ENCODE data around the gene ZNF416.

DNA sequence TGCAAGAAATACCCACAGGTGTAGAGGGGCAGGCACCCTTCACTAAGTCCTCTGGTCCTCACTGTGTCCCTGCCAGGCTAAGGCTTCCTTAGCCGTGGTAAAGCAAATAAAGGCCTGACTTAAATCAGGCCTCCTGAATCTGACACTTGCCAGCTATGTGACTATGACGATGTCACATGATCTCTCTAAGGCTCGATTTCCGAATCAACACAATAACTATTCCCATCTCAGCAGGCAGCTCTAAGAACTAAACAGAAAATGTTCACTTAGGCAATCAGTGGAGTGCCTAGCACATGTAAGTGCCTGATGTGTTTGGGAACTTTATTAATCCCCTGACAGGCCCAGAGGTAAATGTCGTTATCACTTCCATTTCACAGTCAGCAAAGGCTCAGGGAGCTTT lies 21.1 kb downstream of the ZNF416 start:
- TF ChIP-seq CTCF (IDR thresholded peaks at IDR 0.05): no peak
- TF ChIP-seq POLR2AphosphoS5 (IDR thresholded peaks at IDR 0.05; ENCODE audit: low read depth, low read length): no peak
- TF ChIP-seq, protein P1, sequence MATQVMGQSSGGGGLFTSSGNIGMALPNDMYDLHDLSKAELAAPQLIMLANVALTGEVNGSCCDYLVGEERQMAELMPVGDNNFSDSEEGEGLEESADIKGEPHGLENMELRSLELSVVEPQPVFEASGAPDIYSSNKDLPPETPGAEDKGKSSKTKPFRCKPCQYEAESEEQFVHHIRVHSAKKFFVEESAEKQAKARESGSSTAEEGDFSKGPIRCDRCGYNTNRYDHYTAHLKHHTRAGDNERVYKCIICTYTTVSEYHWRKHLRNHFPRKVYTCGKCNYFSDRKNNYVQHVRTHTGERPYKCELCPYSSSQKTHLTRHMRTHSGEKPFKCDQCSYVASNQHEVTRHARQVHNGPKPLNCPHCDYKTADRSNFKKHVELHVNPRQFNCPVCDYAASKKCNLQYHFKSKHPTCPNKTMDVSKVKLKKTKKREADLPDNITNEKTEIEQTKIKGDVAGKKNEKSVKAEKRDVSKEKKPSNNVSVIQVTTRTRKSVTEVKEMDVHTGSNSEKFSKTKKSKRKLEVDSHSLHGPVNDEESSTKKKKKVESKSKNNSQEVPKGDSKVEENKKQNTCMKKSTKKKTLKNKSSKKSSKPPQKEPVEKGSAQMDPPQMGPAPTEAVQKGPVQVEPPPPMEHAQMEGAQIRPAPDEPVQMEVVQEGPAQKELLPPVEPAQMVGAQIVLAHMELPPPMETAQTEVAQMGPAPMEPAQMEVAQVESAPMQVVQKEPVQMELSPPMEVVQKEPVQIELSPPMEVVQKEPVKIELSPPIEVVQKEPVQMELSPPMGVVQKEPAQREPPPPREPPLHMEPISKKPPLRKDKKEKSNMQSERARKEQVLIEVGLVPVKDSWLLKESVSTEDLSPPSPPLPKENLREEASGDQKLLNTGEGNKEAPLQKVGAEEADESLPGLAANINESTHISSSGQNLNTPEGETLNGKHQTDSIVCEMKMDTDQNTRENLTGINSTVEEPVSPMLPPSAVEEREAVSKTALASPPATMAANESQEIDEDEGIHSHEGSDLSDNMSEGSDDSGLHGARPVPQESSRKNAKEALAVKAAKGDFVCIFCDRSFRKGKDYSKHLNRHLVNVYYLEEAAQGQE (IDR thresholded peaks at IDR 0.05; ENCODE audit: insufficient read depth in 1 of 2, low read depth in 2 of 2, low read length in 1 of 2): no peak
- no peak for TF ChIP-seq TCF7L2 (IDR thresholded peaks at IDR 0.05; ENCODE audit: low read depth, low read length)
- TF ChIP-seq SIN3A (IDR thresholded peaks at IDR 0.05; ENCODE audit: borderline replicate concordance, insufficient read depth, low read depth, low read length): no peak

All from Panc1 (cell line).